Stimulated activated CD8-positive, alpha-beta memory T cell treated with anti-CD3 and anti-CD28 coated beads, Interleukin-12 subunit alpha, Interleukin-12 subunit beta, amount 100 ng/mL, for 24 hours (primary cell): Measurements from ENCODE around the gene SMURF2.
"Not testable (repeated sequence)": the region's sequence is repeated elsewhere in the genome, so short reads cannot be mapped to it uniquely, and the experiment has no call there.

Experiments
- DNase-seq: peaks from one replicate; pipeline ENCODE4 v3.0.0-alpha.2; 2020; ENCODE audit errors: extremely low read depth

Gene SMURF2

DNA sequence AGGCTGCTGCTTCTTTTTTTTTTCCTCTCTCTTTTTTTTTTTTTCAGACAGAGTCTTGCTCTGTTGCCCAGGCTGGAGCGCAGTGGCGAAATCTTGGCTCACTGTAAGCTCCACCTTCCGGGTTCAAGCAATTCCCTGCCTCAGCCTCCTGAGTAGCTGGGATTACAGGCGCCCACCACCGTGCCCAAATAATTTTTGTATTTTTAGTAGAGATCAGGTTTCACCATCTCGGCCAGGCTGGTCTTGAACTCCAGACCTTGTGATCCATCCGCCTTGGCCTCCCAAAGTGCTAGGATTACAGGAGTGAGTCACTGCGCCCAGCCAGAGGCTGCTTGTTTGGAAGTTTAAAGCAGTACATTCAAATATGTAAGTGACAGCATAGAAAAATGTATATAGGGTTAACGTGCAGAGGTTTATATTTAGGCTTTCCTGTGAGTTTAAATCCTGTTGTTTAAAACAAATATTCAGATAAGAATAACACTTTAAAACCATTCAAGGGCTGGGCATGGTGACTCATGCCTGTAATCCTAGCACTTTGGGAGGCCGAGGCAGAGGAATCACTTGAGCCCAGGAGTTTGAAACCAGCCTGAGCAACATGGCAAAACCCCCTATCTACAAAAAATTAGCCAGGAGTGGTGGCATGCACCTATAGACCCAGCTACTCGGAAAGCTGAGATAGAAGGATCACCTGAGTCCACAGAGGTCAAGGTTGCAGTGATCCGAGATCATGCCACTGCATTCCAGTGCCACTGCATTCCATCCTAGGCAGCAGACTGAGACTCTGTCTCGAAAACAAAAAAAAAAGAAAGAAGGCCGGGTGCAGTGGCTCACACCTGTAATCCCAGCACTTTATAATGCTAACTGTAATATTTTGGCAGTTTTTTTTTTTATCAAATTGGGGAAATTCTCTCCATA lies 6.0 kb upstream of the SMURF2 start:
- DNase-seq: not testable (repeated sequence)

DNA sequence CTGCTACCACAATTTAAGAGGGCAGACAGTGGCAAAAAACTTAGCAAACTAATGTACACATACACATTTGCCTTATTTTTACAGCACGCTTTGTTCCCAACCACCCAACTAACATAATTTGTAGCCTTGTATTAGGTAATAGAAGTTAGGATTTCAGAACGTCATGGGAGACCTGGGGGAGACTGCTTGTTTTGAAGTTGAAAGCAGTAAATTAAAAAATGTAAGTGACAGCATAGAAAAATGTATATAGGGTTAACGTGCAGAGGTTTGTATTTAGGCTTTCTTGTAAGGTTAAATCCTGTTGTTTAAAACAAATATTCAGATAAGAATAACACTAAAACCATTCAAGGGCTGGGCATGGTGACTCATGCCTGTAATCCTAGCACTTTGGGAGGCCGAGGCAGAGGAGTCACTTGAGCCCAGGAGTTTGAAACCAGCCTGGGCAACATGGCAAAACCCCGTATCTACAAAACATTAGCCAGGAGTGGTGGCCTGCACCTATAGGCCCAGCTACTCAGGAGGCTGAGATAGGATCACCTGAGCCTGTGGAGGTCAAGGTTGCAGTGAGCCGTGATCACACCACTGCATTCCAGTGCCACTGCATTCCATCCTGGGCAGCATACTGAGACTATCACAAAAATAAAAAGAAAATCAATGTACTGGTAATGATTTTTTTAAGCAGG lies 2.3 kb upstream of the SMURF2 start:
- DNase-seq: not testable (repeated sequence)

- DNase-seq: not testable (repeated sequence)
Measured at GRCh38 chr17:64663836-64664235, 1.7 kb upstream of the SMURF2 start.

- no peak for DNase-seq
Measured at GRCh38 chr17:64662774-64663367, 764 bp upstream of the SMURF2 start.

GRCh38 chr17:64661726-64661975 lies 456 bp downstream of the SMURF2 start:
- no peak for DNase-seq

GRCh38 chr17:64660978-64661725 lies 955 bp downstream of the SMURF2 start:
- DNase-seq: peak; percentile 8

DNA sequence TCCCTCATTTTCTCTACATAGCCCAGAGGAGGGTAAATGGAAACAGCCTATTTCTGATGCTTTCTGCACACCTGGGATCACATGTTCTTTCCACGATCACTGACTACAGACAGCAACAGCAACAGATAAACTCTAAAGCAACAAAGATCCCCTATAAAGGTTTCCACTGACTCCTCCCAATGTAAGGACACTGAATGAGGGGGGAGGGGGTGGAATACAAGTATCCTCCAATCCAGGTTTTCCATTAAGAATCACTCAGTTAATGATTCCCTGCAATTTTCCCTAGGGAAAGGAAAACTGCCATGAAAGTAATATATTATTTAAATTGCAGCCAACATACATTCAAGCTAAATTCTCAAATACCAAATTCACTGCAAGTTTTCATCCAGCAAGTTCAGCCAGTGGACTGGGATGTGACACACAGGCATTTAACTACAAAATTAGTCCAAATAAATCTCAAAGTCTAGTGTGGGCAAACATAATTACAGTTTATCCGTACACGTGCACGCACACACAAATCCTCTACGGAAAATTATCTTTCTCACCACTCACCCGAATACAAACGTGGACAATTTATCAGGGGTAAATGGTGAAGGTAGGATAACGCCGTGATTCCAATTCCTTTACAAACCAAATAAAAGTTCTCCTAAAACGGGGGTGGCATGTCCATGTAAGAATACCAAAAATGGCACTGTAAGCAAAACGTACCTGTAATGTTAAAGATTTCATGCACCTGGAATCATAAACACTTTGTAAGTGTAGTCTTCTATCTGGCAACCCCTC lies 1.7 kb downstream of the SMURF2 start:
- not testable (repeated sequence) for DNase-seq

DNA sequence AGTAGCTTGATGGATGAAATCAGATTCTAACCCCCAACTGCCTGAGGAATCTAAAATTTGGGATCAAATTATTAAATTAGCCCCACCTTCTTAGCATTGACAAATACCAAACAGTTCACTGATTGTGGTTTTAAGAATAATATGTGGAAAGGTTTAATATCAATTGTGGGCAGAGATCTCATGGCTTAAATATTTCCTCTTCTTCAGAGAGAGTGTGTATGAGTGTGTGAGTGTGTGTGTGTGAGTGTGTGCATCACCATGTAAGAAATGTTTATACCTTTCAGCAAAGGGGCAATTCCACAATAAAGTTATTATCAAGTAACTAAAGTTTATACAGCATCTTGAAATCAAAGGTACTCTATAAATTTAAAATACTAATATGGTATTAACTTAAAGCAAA lies 3.2 kb downstream of the SMURF2 start:
- DNase-seq: no peak

- no peak for DNase-seq
Measured at GRCh38 chr17:64657610-64658125, 4.4 kb downstream of the SMURF2 start.

DNA sequence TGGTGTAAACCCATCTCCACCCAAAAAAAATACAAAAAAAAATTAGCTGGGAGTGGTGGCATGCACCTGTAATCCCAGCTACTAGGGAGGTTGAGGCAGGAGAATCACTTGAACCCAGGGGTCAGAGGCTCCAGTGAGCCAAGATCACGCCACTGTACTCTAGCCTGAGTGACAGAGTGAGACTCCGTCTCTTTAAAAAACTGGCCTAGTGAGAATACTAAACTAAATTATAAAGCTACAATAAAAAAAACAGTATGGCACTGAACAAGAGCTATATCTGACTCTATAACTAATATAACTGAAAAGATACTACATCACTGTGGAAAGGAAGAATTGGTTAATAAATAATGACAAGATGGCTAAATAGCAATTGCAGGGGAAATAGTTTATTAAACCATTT lies 6.4 kb downstream of the SMURF2 start:
- DNase-seq: no peak

- no peak for DNase-seq
Measured at GRCh38 chr17:64653985-64654355, 8.1 kb downstream of the SMURF2 start.

- DNase-seq: no peak
Measured at GRCh38 chr17:64653325-64653984, 8.7 kb downstream of the SMURF2 start.

- no peak for DNase-seq
Measured at GRCh38 chr17:64651889-64652288, 10.2 kb downstream of the SMURF2 start.

DNA sequence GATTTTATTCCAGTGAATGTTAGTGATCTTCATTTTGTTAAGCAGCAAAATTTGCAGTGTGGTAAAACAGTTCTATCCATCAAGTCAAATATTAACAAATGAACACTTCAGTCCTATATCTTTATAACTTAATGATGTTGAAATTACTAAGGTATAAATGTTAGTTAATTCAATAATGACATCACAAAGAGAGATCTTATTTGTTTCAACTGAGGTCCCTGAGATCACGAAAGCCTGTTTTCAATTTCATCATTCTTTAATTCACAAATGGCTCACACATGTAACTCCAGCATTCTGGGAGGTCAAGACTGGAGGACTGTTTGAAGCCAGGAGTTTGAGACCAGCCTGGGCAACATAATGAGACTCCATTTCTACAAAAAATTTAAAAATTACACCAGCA lies 13.9 kb downstream of the SMURF2 start:
- DNase-seq: no peak

DNA sequence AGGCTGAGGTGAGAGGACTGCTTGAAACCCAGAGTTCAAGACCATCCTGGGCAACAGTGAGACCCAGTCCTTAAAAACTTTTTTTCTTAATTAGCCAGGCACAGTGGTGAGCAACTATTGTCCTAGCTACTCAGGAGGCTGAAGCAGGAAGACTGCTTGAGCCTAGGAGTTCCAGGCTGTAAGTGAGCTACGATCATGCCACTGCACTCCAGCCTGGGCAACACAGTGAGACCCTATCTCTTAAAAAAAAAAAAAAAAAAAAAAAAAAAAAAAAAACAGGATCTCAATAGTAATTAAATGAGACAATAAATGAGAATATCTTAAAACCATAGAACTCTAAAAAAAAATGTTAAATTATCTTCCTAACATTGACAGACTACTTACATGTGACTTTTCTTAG lies 14.3 kb downstream of the SMURF2 start:
- DNase-seq: no peak

DNA sequence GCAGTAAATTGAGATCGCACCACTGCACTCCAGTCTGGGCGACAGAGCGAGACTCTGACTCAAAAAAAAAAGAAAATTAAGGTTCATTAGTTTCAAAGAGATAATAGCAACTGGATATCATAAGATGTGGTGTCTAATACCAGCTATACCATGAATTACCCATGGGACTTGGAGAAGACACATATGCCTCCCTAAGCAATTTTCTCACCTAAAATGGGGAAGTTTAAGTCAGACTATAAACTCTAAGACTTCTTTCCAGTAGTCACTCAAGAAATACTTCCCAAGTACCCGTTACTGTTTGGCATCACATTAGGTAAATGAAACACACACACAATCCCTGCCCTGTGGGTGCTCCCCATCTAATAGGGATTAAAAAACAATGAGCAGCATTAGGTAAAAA lies 22.6 kb downstream of the SMURF2 start:
- DNase-seq: no peak

GRCh38 chr17:64638552-64639203 lies 23.4 kb downstream of the SMURF2 start:
- DNase-seq: no peak

- no peak for DNase-seq
Measured at GRCh38 chr17:64635647-64636305, 26.3 kb downstream of the SMURF2 start.

DNA sequence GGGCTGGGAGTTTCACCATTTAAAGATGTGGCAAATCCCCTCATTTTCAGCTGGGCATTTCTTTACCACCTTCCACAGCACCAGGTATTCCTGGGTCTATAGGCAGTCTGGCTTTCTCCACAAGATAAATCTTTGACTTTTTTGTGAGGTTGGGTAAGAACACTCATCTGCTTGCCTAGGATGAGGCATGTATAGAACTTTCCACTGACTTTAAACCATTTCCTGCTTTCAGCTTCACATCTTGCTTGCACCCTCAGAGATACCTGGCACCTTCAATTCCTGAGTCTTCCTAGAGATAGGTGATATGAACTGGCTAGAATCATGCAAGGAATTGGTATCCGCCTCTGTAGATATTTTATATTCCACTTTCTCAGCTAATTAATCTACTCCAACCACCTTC lies 27.9 kb downstream of the SMURF2 start:
- DNase-seq: no peak

- no peak for DNase-seq
Measured at GRCh38 chr17:64632606-64633005, 29.5 kb downstream of the SMURF2 start.
